ENCODE data around the gene TTC32. TPM values are rescaled to one million over a fixed set of nuclear protein-coding genes. Genes with fewer than 3 reads are reported as not detected.

TTC32 gene
- total RNA-seq = 4.4 and 10.1 TPM in 2 replicates

GRCh38 chr2:19901442-19902215 is at the start of gene TTC32:
TSS of gene TTC32 (minus strand) at chr2:19901983. CDS start at chr2:19901854, 129 bp downstream.

Other genes with a start within 250 kb of the TTC32 start
- gene WDR35, start 88.1 kb upstream of the TTC32 start, total RNA-seq = 6.0 and 6.5 TPM in 2 replicates
- 7.4 and 9.9 TPM in 2 replicates for gene MATN3, start 110.7 kb upstream of the TTC32 start, total RNA-seq
- gene LAPTM4A, start 149.6 kb upstream of the TTC32 start, total RNA-seq = 93.0 and 101 TPM in 2 replicates

Data from mesangial cell (primary cell).